ENCODE results near the gene MAGI1. TPM values are rescaled to one million over a fixed set of nuclear protein-coding genes. Genes with fewer than 3 reads are reported as not detected.

MAGI1 gene
- polyA plus RNA-seq, 1 of the 3 experiments (the other 2 are of a cell fraction), result 10.3 TPM

GRCh38 chr3:65593780-65594752 lies 444.7 kb downstream of the MAGI1 start:
- Histone ChIP-seq H3K79me2 (ENCODE audit: insufficient read depth) (peaks cover 52% of the 10 kb centered on the region; the same call in 1 of the 2 replicates), H3F3A (replicated peaks; ENCODE audit: insufficient read depth) (no peaks in the 10 kb centered on the region), H3K4me3 (ENCODE audit: low read depth in 2 of 2, low read length in 1 of 2) (no peak overlapping the region), H3K9ac (no peak overlapping the region), H3K9me3 (no peaks in the 10 kb centered on the region), H3K4me2 (no peak overlapping the region), H3K36me3 (replicated peaks in 1 of 2; ENCODE audit: control insufficient read depth in 1 of 2, insufficient read depth in 2 of 2, low read length in 1 of 2) (no peaks in the 10 kb centered on the region), H3K4me1 (ENCODE audit: control insufficient read depth in 1 of 2, insufficient read depth in 2 of 2, low read depth in 1 of 2, low read length in 1 of 2) (peaks cover 0 to 17% of the 10 kb centered on the region in 2 experiments; a peak in 2 of 4 replicates), H3K27ac (ENCODE audit: low read depth in 2 of 2, low read length in 1 of 2) (peak overlapping the region in 1 of 2 experiments; percentile 94; a peak in 2 of 4 replicates), H4K20me1 (ENCODE audit: insufficient read depth) (no peaks in the 10 kb centered on the region), H2AFZ (ENCODE audit: low read depth) (no peak overlapping the region), H3K9me2 (no peaks in the 10 kb centered on the region), H3K27me3 (ENCODE audit: insufficient read depth) (no peaks in the 10 kb centered on the region)
- CTCF ChIA-PET, result interaction anchor here (0.6 to 7.0 kb wide), 19 partner anchors 10 to 656 kb away, joined by 3 to 51 read pairs (median 4); no protein-coding TSS in a partner anchor
- POLR2A ChIA-PET, result no interaction called here
- DNase-seq, result peak; percentile 12
- WGBS (ENCODE audit: low lambda C conversion rate), result 71% methylated on average over 4 of the region's 4 CpGs
- 0 out of 2 replicates have a peak, but pooled peaks have one; percentile 55 for TF ChIP-seq RCOR1 (IDR thresholded peaks at IDR 0.05; ENCODE audit: low read length)
- TF ChIP-seq RFX5 (IDR thresholded peaks at IDR 0.05; ENCODE audit: low read length), result no peak
- no peak for TF ChIP-seq TAF1 (IDR thresholded peaks at IDR 0.05; ENCODE audit: borderline replicate concordance, low read depth, low read length)
- TF ChIP-seq GABPA (IDR thresholded peaks at IDR 0.05; ENCODE audit: low read depth), result no peak
- TF ChIP-seq USF2 (IDR thresholded peaks at IDR 0.05; ENCODE audit: borderline replicate concordance, low read depth, low read length), result no peak
- TF ChIP-seq RAD21 (IDR thresholded peaks at IDR 0.05; ENCODE audit: low read length), result peak; percentile 67
- peak; percentile 83 for TF ChIP-seq GATA2 (CRISPR knock-in tag; IDR thresholded peaks at IDR 0.05)
- TF ChIP-seq USF1 (IDR thresholded peaks at IDR 0.05; ENCODE audit: borderline replicate concordance, low read depth), result no peak
- TF ChIP-seq YY1 (IDR thresholded peaks at IDR 0.05; ENCODE audit: low read depth), result no peak
- TF ChIP-seq POLR2AphosphoS5 (IDR thresholded peaks at IDR 0.05; ENCODE audit: low read depth, low read length), result no peak
- TF ChIP-seq MEF2A (IDR thresholded peaks at IDR 0.05; ENCODE audit: borderline replicate concordance, low read depth), result no peak
- TF ChIP-seq FOXM1 (IDR thresholded peaks at IDR 0.05; ENCODE audit: low read depth), result no peak
- TF ChIP-seq IRF3 (IDR thresholded peaks at IDR 0.05; ENCODE audit: low read depth, low read length), result no peak
- TF ChIP-seq TEAD4 (IDR thresholded peaks at IDR 0.05; ENCODE audit: borderline replicate concordance, insufficient read depth), result no peak
- no peak for TF ChIP-seq ZBTB33 (IDR thresholded peaks at IDR 0.05; ENCODE audit: borderline replicate concordance, low read depth)
- TF ChIP-seq PBX3 (IDR thresholded peaks at IDR 0.05), result no peak
- no peak for TF ChIP-seq JUND (IDR thresholded peaks at IDR 0.05)
- no peak for TF ChIP-seq NFIC (IDR thresholded peaks at IDR 0.05; ENCODE audit: borderline replicate concordance)
- TF ChIP-seq SMC3 (IDR thresholded peaks at IDR 0.05; ENCODE audit: low read depth, low read length), result peak; percentile 3; the same call in 1 of the 2 replicates
- TF ChIP-seq FOSL2 (IDR thresholded peaks at IDR 0.05; ENCODE audit: borderline replicate concordance, low read depth), result peak; percentile 26; the same call in 1 of the 2 replicates
- TF ChIP-seq MAX (IDR thresholded peaks at IDR 0.05; ENCODE audit: low read depth), result no peak
- no peak for TF ChIP-seq ELF1 (IDR thresholded peaks at IDR 0.05)
- peak; percentile 54; the same call in 1 of the 2 replicates for TF ChIP-seq FOXJ3 (CRISPR knock-in tag; IDR thresholded peaks at IDR 0.05)
- peak; percentile 47; the same call in 1 of the 2 replicates for TF ChIP-seq MXI1 (IDR thresholded peaks at IDR 0.05; ENCODE audit: low read depth, low read length)
- TF ChIP-seq NRF1 (IDR thresholded peaks at IDR 0.05; ENCODE audit: low read depth, low read length), result no peak

Data from SK-N-SH (cell line).